Neutrophil (primary cell): Measurements from ENCODE around the gene SPATA22.
"Not testable (repeated sequence)": the region's sequence is repeated elsewhere in the genome, so short reads cannot be mapped to it uniquely, and the experiment has no call there.

Source experiments
- H3K27ac ChIP-seq: fragments of 200-600 bp; sonication (generic); 2 replicates; pipeline ENCODE4 v1.5.1; 2016; ENCODE audit warnings: mild to moderate bottlenecking, moderate library complexity
- H3K27me3 ChIP-seq: fragments of 200-600 bp; sonication (generic); 2 replicates; pipeline ENCODE4 v1.6.0; 2016; ENCODE audit warnings: mild to moderate bottlenecking
- H3K36me3 ChIP-seq: fragments of 200-600 bp; sonication (generic); 2 replicates; pipeline ENCODE4 v1.5.1; 2017
- H3K4me1 ChIP-seq, 2 experiments: fragments of 200-600 bp in 1 of 2; sonication (generic) in 1 of 2; 1 replicate in 1 of 2; 2 replicates in 1 of 2; pipeline versions ENCODE4 v1.5.1 to v1.6.1; 2013 to 2016; ENCODE audit warnings: low read depth in 1 of 2, low read length in 1 of 2, mild to moderate bottlenecking in 1 of 2, moderate library complexity in 1 of 2; ENCODE audit not compliant: control insufficient read depth in 1 of 2, insufficient read depth in 1 of 2
- H3K4me3 ChIP-seq, 2 experiments: fragments of 200-600 bp in 1 of 2; sonication (generic) in 1 of 2; 1 replicate in 1 of 2; 2 replicates in 1 of 2; pipeline ENCODE4 v1.5.1; 2013 to 2016; ENCODE audit warnings: low read depth in 1 of 2, low read length in 1 of 2, mild to moderate bottlenecking in 1 of 2, moderate library complexity in 1 of 2
- H3K9me3 ChIP-seq: fragments of 200-600 bp; sonication (generic); 2 replicates; pipeline ENCODE4 v1.5.1; 2016
- TF ChIP-seq, protein P1 (sequence below): fragments of 200-600 bp; sonication (generic); IDR thresholded peaks from 2 replicates; pipeline ENCODE4 v1.5.1; 2016; ENCODE audit warnings: antibody characterized with exemption

Gene SPATA22

DNA sequence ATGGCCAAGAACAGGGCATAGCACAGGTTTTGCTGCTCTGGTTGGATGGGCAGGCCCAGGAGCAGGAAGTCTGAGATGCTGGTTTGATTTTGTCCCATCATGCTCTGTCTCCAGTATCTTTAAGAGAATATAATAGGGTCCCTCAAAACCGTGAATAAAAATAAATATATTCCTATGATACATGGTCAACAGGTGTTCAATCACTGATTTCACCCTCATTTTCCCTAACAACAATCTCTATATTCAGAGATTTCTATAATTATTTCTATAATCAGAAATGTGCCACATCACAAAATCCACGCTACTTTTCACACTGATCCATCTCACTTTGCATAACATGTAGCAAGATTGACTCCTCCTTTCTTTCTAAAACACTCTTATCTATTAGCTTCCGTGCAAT is 37.9 kb downstream of the SPATA22 start, which contains the start of gene OR1E2:
TSS of gene OR1E2 (minus strand) at position 101 of the 400 bp plus-strand sequence. CDS start at position 101, 0 bp downstream.
- TF ChIP-seq, protein P1, sequence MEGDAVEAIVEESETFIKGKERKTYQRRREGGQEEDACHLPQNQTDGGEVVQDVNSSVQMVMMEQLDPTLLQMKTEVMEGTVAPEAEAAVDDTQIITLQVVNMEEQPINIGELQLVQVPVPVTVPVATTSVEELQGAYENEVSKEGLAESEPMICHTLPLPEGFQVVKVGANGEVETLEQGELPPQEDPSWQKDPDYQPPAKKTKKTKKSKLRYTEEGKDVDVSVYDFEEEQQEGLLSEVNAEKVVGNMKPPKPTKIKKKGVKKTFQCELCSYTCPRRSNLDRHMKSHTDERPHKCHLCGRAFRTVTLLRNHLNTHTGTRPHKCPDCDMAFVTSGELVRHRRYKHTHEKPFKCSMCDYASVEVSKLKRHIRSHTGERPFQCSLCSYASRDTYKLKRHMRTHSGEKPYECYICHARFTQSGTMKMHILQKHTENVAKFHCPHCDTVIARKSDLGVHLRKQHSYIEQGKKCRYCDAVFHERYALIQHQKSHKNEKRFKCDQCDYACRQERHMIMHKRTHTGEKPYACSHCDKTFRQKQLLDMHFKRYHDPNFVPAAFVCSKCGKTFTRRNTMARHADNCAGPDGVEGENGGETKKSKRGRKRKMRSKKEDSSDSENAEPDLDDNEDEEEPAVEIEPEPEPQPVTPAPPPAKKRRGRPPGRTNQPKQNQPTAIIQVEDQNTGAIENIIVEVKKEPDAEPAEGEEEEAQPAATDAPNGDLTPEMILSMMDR: no peak
- H3K27ac ChIP-seq: no peak within 1 kb of the TSS
- H3K27me3 ChIP-seq: no peaks in the 10 kb centered on the region
- no peaks in the 10 kb centered on the region for H3K9me3 ChIP-seq
- no peaks in the 10 kb centered on the region for H3K36me3 ChIP-seq
- H3K4me1 ChIP-seq: no peaks in the 10 kb centered on the region
- no peak within 1 kb of the TSS for H3K4me3 ChIP-seq

DNA sequence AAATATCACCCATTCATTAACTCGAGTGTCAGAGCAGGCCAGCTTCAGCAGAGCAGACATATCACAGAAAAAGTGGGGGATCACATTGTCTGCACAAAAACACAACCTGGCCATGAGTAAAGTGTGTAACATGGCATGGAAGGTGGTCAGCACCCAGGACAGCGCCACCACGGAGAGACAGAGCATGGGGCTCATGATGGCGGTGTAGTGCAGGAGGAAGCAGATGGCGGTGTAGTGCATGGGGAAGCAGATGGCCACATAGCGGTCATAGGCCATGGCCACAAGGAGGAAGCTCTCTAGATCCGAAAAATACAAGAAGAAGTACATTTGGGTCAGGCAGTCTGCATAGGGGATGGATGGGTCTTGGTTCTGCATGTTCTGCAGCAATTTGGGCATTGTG is 38.4 kb downstream of the SPATA22 start:
- H3K27ac ChIP-seq, H3K4me1 ChIP-seq, H3K36me3 ChIP-seq, H3K9me3 ChIP-seq, H3K4me3 ChIP-seq, H3K27me3 ChIP-seq: not testable (repeated sequence)

DNA sequence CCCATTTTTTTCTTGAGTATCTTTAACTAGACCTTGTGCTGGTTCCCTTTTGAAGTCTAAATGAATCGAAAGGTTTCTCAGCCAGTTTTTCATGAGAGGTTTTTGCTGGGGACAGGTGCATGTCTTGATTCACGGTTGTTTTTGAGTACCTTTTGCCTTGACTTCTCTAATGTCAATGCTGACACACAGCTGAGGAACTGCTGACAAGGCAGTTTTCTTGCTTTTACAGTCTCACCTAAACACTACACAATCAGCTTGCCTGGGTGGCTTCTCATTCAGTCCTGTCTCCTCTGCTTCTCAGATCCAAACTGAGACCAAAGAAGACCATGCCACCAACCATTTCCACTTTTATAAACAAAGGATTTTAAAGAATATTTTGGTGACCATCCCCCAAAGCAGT is 53.4 kb downstream of the SPATA22 start:
- Histone ChIP-seq H3K27me3 (peaks cover 25% of the 10 kb centered on the region), H3K27ac (no peak overlapping the region), H3K36me3 (no peaks in the 10 kb centered on the region), H3K9me3 (no peaks in the 10 kb centered on the region), H3K4me3 (no peak overlapping the region), H3K4me1 (no peaks in the 10 kb centered on the region)
- TF ChIP-seq, protein P1: no peak

DNA sequence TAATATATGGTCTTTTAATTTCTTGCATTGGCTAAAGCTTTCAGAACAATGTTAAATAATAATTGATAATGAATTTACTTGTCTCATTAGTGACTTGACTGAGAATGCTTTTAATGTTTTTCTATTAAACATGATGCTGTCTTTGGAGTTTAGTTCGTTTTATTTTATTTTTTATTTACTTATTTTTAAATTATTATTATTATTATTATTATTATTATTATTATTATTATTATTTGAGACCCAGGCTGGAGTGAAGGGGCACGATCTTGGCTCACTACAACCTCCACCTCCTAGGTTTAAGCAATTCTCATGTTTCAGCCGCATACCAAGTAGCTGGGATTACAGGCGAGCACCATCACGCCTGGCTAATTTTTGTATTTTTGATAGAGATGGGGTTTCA is 56.0 kb downstream of the SPATA22 start:
- TF ChIP-seq, protein P1: no peak
- Histone ChIP-seq H3K36me3 (no peaks in the 10 kb centered on the region), H3K27me3 (peaks cover 46% of the 10 kb centered on the region), H3K27ac (no peak overlapping the region), H3K4me1 (no peaks in the 10 kb centered on the region), H3K9me3 (no peaks in the 10 kb centered on the region), H3K4me3 (no peak overlapping the region)

DNA sequence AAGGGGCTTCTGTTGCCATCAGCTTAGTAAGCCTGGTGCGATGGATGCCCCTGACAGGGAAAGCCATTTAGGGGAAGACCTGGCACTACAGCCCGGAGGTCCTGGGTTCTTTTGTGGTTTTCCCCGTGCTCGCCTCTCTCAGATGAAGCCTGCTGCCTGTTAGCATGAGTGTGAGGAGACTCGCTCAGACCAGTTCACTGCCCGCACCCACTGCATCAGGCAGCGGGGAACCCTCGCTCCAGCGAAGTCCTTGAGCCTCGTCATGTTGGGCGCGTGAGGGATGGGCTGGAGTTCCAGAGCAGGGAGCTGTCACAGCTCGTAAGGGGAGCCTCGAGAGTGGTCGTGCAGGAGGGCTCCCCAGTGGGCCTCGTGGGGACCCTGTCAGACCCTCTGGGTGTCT is 59.4 kb downstream of the SPATA22 start:
- not testable (repeated sequence) for H3K4me1 ChIP-seq

DNA sequence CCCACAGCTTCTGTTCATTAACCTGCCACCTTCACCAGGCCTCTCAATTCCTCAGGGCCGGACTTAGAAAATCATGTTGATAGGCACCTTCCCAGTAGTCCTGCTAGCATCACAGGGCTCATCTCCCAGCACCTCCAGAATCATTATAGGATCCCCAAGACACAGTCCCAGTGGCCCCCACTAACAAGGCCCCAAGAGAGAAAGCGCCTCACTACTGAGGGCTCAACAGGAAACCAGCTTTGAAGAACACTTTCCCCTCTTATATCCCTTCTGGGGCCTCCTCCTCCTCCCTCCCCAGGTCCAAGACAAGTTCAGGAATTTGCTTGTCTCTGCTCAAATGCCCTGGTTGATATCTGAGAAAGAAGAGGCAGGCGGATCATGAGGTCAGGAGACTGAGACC is 60.5 kb downstream of the SPATA22 start, which contains the start of gene OR3A3:
TSS of gene OR3A3 (plus strand) at position 301 of the 400 bp plus-strand sequence.
- Histone ChIP-seq H3K27ac (no peak within 1 kb of the TSS), H3K36me3 (no peaks in the 10 kb centered on the region), H3K4me1 (no peaks in the 10 kb centered on the region), H3K27me3 (peaks cover 31% of the 10 kb centered on the region), H3K4me3 (no peak within 1 kb of the TSS), H3K9me3 (no peaks in the 10 kb centered on the region)
- TF ChIP-seq, protein P1: no peak

More for the DNA sequence above, 59.4 kb downstream of the SPATA22 start:
- not testable (repeated sequence) for H3K27ac ChIP-seq, H3K36me3 ChIP-seq, H3K4me3 ChIP-seq, H3K9me3 ChIP-seq
- peaks cover 37% of the 10 kb centered on the region for H3K27me3 ChIP-seq

DNA sequence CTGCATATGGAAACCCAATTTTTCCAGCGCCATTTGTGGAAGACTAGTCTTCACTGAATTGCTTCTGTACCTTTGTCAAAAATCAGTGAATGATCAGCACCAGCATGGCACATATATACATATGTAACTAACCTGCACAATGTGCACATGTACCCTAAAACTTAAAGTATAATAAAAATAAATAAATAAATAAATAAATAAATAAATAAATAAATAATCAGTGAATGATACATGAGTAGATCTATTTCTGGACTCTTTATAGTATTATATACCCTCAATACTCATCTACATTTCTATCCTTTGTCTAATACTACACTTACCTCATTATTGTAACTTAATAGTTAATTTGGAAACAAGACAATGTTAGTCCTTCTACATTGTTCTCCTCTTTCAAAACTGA is 67.8 kb downstream of the SPATA22 start:
- not testable (repeated sequence) for H3K9me3 ChIP-seq, H3K27ac ChIP-seq, H3K36me3 ChIP-seq, H3K4me3 ChIP-seq, H3K4me1 ChIP-seq
- H3K27me3 ChIP-seq: peaks cover 13% of the 10 kb centered on the region
